GM21360 (cell line): Measurements from ENCODE around the gene HOXA4.

Source experiments
- ATAC-seq: cut with Tn5 transposase; IDR thresholded peaks from one replicate; pipeline ENCODE4 v1.9.1; 2021; ENCODE audit warnings: mild to moderate bottlenecking, moderate library complexity; ENCODE audit not compliant: unreplicated experiment

The HOXA4 gene

DNA sequence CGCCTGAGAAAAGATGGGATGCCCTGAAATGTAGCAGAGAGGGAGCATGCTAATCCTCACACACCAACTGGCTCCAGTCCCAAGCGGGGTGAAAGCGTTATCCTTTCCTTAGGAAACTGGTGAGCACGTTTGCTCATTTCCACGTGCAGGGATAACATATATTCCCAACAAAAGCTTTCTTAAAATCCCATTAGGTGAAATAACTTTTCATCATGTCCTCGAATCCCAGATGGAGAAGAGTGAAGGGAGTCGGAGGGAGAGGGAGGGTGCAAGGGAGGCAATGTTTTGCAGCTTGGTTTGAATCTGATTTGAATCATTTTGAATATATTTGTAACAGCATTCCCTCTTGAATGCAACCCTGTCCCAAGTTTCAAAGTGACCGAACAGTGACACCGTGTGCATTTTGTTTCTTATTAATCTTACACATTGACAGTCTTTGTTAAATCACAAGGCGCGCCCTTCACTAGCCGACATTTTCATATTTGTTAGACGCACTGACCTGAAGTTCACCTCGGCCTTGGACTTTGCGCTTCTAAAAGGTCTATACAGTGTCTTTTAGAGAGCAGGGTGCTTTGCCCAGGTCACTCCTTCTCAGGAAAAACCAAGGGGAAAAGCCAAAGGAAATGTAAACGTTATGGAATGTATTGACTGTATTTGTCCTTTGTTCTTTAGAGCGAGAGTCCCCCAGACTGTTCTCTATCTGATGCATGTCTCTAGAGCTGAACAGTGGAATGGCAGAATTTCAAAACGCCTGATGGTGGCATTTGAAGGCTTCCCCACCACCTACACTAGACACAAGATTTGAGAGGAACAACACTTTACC, 3.1 kb upstream of the HOXA4 start:
- no peak for ATAC-seq

DNA sequence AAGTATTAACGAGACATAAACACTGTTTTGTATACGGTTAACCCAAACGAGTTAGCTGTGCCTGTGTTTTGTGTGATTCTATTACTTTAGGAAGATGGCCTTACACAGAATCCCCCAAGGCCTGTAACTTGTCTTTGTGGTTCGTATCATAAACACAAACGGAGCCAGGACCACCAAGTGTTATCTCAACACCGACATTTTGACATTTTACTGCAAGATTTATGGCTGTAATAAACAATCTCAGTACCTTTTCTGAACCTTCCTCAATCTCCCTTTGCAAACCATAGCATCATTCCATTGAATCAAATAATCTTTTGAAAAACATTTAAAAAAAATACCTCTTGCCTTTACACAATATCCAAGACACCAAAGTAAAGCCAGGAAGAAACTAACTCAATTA, 2.4 kb upstream of the HOXA4 start:
- ATAC-seq = no peak

DNA sequence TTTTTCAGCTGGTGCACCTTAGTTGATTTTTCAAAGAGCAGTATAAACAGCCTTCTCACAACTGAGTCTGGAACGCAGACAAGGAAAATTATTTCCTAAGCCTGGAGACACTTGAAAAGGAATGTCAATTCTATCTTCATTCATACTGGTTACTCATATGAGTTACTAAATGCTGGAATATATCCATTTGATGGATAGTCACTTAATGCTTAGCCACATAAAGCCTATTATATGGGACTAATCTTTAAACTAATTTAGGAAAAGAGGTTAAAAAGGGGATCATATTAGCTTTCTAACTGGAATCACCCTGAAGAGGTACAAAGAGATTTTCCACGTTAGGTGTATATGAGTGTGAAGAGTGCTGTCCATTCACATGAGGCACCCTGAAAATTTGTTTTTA, 1.7 kb upstream of the HOXA4 start:
- ATAC-seq = no peak

DNA sequence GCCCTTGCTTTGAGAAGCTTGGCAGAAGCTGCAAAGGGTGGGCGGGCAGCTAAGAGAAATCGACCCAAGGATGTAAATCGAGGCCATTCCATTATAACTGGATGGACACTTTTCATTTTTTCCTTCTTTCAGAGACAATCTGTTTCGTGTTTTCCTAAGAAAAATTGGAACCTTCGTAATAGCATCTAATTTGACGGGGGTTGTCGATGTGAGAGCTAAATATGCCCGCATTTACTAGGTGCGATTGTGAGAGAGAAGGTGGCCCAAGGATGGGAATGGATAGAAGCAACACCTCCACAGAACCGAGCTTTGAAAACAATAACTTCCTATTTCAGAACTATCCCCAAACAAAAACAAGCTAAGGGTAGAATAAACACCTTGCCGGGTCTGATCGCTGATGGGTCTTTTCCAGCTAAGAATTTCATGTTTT, 848 bp upstream of the HOXA4 start:
- no peak for ATAC-seq

DNA sequence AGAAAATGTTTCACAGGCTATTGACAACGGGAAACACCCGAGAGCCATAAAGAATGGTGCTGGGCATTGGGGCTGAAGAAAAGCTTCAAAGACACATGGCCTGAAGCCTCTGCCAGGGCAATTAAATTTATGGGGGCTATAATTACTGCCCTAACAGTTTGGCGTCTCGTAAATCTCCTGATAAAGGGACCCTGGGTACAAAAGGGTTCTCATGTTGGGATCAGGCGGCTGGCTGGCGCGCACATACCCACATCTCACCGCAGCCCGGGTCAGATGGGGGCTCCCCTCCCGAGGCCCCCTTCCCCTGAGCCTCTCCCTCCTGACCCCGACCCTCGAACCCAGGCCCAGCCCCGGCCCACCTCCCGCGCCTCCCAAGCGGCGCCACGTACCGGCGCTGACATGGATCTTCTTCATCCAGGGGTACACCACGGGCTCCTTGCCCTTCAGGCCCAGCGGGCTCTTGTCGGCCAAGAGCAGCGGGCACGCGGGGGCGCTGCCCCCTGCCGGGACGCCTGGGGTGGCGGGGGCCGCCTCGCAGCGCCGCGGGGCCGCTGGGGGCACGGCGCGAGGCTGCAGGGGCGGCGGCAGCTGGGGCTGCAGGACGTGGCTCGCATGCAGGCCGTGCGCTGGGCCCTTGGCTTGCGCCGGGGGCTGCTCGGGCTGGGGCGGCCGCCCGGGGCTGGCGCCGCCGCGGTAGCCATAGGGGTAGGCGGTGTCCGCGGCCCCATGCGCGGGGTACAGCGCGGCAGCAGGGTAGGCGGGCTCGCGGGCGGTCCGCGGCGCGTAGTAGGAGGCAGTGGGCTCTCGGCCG, 623 bp downstream of the HOXA4 start:
- ATAC-seq = no peak

DNA sequence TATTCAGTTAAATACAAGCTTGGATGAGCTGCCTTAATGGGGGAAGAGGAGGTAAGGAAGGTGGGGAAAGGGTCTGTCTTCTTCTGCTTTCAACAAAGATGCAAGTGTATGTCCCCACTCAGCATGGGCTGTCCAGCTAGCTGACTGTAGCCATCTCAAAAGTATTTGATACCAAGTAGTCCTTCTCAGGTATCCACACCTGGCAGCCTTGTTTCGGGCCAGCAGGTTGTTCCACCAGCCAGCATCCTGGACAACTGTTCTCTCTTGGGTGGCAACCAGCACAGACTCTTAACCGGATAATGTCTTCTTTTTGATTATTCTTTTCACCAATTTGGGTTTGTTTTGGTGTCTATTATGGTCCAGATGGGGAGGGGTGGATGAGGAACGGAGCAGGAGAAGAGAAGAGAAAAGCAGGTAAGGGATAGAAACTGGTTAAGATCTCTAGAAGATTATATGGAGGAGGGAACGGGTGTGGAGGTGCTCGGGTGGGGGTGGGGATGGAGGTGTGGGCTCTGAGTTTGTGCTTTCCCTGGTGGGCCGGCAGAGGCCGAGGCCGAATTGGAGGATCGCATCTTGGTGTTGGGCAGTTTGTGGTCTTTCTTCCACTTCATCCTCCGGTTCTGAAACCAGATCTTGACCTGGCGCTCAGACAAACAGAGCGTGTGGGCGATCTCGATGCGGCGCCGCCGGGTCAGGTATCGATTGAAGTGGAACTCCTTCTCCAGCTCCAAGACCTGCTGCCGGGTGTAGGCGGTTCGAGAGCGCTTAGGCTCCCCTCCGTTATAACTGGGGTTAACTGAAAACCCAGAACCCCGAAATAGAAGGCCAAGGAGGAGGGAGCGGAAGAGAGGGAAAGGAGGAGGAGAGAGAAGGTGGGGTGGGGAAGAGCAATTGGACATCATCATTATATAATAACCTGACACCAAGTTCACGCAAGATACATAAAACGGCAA, 1.5 kb downstream of the HOXA4 start:
- ATAC-seq = no peak

DNA sequence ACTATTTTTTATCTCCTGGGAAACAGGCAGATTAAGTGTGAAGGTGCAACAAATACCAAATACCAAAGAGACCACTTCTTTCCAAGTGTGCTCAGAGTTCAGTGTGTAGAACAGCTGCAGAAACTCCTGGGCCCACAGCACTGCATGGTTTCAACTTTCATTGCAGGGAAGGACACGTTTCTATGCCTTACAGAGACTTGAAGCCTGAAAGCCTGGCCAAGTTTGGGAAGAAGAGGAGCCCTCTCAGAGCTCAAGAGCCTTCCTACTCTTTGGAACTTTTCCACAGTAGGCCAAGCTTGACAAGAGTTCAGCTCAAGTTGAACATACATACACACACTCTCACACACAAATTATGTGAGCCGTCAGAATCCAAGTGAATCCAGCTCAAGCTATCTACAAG, 2.5 kb downstream of the HOXA4 start:
- ATAC-seq = no peak

DNA sequence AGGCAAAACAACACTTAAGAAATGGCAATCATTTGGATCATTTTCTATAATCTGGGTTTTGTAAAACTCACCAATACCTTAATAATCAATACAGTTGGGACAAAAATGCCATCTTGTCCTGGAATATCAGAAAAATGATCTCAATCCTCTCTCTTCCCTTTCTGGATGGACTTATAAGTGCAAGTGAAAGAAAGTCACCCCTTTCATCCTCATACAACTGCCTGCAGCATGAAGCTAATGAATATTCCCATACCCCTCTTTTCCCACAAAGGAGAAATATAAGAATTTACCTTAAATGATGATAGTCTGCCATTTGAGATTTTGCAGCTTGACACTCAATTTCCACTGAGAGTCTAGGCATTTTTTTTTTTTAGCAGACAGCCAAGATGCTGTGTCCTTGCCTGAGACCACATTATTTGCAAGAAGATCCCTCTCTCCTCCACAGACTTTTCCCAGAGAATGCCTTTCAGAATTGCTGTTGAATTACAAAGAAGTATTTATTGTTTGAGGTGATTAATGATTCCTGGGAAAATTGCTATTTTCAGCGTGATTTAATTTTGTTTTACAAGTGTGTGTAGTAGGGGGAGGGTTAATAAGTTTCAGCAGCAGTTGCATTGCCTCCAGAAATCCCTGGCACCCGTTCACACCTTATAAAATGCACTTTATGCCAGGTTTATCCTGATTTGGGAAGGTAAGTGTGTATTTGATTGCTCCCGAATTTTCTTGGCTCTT, 3.8 kb downstream of the HOXA4 start:
- no peak for ATAC-seq

DNA sequence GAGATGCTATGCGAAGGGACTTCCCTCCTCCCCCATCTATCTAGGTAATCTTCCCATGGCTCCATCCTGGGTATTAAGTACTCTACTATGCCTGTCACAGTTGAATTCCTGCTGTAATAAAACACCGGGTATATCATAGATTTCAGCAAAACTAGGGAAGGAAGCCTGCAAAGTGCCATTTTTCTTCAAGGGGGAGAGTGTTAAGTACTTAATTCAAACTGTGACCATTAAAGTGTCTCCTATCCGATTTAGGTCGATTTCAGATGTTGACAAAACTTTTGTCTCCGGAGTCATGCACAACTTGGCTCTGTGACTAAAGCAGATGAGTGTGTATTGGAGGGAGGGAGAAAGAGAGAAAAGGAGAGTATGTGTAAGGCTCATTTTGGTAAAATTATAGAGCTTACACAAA, 4.6 kb downstream of the HOXA4 start:
- ATAC-seq = no peak

DNA sequence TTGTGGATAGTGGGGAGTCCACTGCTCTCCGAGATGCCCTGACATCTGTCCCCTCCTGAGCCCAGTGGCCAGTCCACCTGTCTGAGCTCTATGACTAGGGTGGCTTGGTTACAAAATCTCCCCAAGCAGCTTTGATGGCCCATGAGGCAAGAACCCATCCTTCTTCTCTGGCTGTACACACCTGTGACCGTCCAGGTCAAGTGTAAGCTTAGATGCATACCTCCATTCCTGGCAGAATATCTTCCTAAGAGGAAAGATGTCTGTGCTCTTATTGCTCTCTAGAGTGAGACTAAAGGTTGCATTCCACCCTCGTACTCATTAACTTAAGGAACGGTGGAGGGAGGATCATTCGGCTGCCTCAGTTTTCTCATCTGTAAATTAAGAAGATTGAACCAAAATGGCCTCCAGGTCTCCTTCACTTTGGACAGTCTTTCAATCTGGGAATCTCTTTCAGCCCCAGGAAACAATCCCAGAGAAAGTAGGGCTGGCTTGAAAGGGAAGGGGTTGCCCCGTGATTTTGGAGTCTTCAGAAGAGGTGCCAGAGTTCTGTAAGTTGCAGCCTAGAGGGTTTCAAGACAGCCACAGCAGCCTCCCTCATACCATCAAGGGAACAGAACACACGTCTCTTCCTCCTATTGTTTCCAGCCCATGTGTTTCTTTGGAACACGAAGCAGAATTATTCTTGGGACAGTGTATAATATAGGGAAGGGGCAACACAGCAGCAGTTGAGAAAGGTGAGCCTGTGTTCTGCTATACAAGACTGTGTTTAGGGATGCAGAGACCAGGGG, 5.5 kb downstream of the HOXA4 start:
- no peak for ATAC-seq

DNA sequence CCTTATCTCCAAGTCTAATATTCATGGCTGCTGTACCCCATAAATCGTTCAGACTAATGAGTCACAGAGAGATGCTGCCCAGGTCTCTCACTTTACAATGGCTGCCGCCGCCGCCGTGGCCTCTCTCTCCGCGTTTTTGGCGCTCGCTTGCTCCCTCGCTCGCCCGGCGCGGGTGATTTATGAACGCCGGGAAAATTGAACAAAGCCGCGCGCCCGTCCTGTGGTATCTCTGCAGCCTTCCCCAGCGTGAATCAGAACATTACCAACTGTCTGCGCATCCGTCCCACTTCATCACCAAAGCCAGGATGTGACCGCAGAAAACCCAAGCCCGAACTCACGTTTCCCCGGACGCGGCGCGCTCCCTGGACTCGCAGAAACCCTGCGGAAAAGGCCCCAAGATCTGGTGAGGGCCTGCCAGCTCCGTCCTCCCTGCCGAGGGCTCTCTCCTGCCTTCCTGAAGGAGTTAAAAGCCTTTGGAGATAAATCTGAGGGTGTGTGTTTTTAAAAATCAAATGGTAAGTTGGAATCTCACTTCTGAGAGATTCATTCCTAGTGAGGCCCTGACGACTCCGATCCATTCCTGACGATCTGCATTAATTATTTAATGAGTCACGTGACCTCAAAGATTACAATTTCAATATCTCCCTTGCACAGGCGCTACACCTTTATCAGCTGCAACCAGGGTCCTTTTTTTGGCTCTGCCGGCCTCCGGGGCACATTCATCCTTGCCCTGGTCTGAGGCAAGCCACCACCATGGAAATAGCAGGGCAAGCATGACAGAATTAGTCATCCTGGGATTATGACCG, 6.3 kb downstream of the HOXA4 start:
- no peak for ATAC-seq

DNA sequence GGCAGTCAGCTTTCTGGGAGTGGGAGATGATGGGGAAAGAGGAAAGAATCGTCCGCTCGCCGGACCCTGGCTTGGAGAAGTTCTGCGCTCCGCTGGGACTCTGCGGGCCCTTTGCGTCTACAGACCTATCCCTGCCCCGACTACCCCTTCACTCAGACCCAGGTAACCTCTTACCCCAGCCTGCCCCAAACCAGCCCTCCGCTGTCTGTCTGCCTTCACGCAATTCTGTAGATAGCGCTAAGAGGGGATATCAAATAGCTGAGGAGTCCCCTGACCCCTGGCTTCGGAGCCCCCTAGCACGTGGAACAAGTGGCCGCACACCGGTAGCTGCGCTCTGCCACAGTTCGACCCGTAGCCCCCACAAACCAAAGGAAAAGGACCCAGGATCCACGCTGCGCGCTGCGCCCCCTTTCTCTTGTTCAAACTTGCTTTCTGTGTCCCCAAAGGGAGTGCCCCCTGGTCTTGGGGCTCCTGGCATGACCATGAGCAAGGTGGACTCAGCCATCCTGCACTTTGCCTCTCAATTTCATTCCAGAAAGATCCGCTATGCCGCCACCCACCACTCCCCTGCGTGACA, 7.0 kb downstream of the HOXA4 start:
- ATAC-seq = no peak

DNA sequence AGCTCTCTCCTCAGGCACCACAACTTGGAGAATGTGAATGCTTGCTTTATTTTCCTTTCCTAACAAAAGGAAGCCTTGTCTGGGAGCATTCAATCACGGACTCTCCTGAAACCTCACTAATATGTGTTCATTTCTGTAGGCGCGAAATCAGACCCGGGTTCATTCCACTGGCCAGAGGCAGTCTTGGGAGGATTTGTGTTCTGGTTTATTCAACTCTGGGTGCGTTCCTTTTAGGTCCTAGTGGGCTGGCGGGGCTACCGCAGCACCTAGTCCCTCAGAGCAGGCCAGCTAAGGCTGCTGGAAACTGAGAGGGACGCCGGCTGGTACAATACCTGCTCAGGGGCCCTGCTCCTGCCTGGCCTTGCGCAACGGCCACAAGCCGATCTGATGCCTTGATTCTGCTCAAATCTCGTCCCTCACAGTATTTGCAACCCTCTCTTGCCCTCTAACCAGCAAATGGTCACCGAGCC, 7.5 kb downstream of the HOXA4 start:
- no peak for ATAC-seq

DNA sequence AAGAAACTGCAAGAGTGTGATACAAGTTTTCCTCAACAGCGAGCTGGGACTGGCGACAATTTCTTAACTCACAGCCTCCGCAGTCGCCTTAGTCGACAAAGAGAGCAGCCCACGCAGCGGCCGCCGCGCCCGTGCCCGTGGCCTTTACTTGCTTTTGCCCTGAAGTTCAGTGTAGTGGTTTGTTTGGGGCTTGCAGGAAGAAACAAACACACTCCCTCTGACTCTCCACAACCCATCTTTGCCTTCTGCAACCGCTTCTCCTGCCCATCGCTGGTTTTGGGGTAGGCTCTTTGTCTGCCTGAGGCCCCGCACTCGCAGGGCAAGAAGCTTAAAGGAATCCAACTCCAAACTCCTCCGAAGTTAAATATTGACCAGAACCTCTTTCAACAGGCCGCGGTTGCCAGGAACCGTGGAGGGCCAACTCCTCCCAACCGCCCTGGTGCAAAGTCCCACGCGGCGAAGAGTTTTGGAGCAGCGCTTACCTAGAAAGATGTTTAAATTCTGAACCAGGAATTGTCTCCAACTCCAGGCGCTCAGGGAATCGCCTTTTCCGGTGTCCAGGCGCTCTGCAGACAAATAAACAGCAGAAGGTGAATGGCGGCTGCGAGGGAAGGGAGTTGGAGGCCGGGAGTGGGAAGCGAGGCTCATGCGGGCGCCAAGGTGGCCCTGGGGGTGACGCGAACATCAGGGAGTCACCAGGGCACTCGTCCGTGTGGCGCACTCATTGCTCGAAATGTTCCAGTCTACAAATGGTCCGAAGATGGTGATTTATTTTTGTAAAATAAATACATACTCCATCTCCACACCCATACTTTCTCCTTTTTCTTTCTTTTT, 8.3 kb downstream of the HOXA4 start:
- ATAC-seq = no peak

DNA sequence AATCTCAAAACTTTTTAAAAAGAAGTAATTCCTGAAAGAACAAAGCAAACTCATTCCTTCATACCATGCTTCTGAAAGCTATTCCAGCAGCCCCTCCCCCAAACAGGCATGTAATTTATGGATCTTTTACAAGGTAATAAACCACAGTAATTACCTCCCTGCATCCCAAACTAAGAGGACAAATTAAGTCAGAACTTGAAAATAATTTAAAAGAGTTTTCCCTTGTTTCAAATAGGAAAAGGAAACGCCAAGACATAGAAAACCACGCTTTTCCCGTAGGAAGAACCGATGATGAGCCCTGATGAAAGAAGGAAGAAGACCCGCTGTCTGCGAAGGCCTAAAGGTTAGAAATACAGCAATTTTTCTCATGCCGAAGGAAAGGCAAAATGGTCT, 8.9 kb downstream of the HOXA4 start:
- ATAC-seq = no peak

DNA sequence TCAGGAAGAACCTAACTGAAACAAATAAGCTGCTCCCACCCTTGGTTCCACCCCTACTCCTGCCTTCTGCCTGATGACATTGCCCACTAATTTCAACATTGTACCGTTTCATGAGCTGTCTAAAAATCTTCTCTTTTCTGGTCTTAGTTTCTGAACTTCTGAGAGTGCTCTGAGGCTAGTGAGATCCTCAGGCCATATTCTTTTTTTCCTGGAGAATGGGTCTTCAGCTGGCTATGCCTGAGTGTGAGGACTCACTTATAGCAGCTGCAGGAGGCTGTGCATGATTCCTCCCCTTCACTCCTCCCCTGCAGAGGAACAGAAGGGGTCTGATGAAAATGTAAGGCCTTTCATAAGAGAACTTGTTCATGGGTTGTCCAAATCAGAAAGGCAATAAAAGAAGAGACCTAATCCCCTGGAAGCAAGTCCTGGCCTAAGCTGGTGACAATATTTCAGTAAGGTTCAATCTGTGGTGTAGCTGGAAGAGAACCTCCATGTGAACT, 11.1 kb downstream of the HOXA4 start:
- ATAC-seq = no peak

DNA sequence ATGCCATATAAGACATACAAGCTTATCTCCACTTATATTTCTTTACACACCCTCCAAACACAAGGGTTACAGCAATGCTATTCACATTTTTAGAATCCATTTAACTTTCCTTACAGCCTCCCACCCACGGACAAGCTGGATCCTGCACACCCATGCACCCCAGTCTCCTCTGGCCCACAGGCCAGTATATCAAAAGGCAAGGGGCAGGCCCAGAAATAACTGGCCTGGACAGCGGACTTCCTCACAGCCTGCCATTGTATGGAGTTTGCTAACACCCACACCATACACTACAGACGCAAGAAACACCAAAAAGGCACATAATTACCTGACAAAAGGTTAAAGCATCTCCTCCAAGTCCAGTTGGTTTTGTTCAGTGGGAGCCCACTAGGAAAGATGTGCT, 12.0 kb downstream of the HOXA4 start:
- no peak for ATAC-seq
